DOHH2 (cell line): ENCODE data around the gene SETD9.

Experiments
- H3F3A ChIP-seq: fragments of 200-600 bp; sonication (generic), shearing (Covaris generic); 2 replicates; pipeline ENCODE4 v1.6.0; 2016; ENCODE audit warnings: antibody characterized with exemption, mild to moderate bottlenecking; ENCODE audit not compliant: control insufficient read depth, insufficient read depth
- H3K27ac ChIP-seq: fragments of 200-600 bp; sonication (generic); 2 replicates; pipeline ENCODE4 v1.5.1; 2014; ENCODE audit warnings: low read depth, mild to moderate bottlenecking, low read length, moderate library complexity
- H3K27me3 ChIP-seq: fragments of 200-600 bp; sonication (generic); 2 replicates; pipeline ENCODE4 v1.6.1; 2014; ENCODE audit warnings: mild to moderate bottlenecking, low read length, mixed read lengths; ENCODE audit not compliant: control insufficient read depth
- H3K36me3 ChIP-seq: fragments of 200-600 bp; sonication (generic); 2 replicates; pipeline ENCODE4 v1.6.1; 2014; ENCODE audit warnings: mild to moderate bottlenecking, low read length, moderate library complexity, mixed read lengths; ENCODE audit not compliant: control insufficient read depth
- H3K4me1 ChIP-seq: fragments of 200-600 bp; sonication (generic); 2 replicates; pipeline ENCODE4 v1.6.1; 2014; ENCODE audit warnings: mild to moderate bottlenecking, low read length, mixed read lengths; ENCODE audit not compliant: control insufficient read depth
- H3K4me2 ChIP-seq: fragments of 200-600 bp; sonication (generic); 2 replicates; pipeline ENCODE4 v1.6.0; 2014; ENCODE audit warnings: mild to moderate bottlenecking, low read length, moderate library complexity
- H3K4me3 ChIP-seq: fragments of 200-600 bp; sonication (generic); 2 replicates; pipeline ENCODE4 v1.5.1; 2014; ENCODE audit warnings: mild to moderate bottlenecking, low read length, mixed read lengths
- H3K79me2 ChIP-seq: fragments of 200-600 bp; sonication (generic); 2 replicates; pipeline ENCODE4 v1.6.1; 2014; ENCODE audit warnings: mild to moderate bottlenecking, low read length, mixed read lengths; ENCODE audit not compliant: control insufficient read depth
- H3K9me2 ChIP-seq: fragments of 200-600 bp; sonication (generic); replicated peaks from 2 replicates; pipeline ENCODE4 v1.6.1; 2014; ENCODE audit warnings: mild to moderate bottlenecking, low read length, mixed read lengths; ENCODE audit not compliant: control insufficient read depth
- H3K9me3 ChIP-seq: fragments of 200-600 bp; sonication (generic); 2 replicates; pipeline ENCODE4 v1.6.1; 2014; ENCODE audit warnings: antibody characterized with exemption, low read length, mixed read lengths; ENCODE audit not compliant: control insufficient read depth, insufficient read depth
- H4K20me1 ChIP-seq: fragments of 200-600 bp; sonication (generic); 2 replicates; pipeline ENCODE4 v1.6.0; 2014; ENCODE audit warnings: low read depth, mild to moderate bottlenecking, antibody characterized with exemption, low read length, moderate library complexity; ENCODE audit not compliant: control insufficient read depth, insufficient read depth
- EZH2phosphoT487 ChIP-seq: fragments of 200-600 bp; sonication (generic); IDR thresholded peaks from 2 replicates; pipeline ENCODE4 v1.6.1; 2017; ENCODE audit warnings: borderline replicate concordance, mild to moderate bottlenecking, antibody characterized with exemption, low read length, moderate library complexity, mixed read lengths
- TF ChIP-seq, protein P1 (sequence below): fragments of 200-600 bp; sonication (generic); IDR thresholded peaks from one replicate; pipeline ENCODE4 v1.5.1; 2014; ENCODE audit warnings: antibody characterized with exemption, mild to moderate bottlenecking, low read depth, low read length; ENCODE audit not compliant: poor library complexity, severe bottlenecking

SETD9 gene

GRCh38 chr5:56871777-56872176 is 37.6 kb upstream of the SETD9 start:
- H3K4me1 ChIP-seq = peaks cover 19% of the 10 kb centered on the region
- no peak overlapping the region for H3K4me3 ChIP-seq

GRCh38 chr5:56873056-56873455 is 36.3 kb upstream of the SETD9 start:
- Histone ChIP-seq H3K79me2 (no peaks in the 10 kb centered on the region), H4K20me1 (no peaks in the 10 kb centered on the region), H3K36me3 (peaks cover 79% of the 10 kb centered on the region), H3K27me3 (no peaks in the 10 kb centered on the region), H3F3A (0 out of 2 replicates have a peak, but pooled peaks cover 6% of the 10 kb centered on the region), H3K9me2 (no peaks in the 10 kb centered on the region), H3K27ac (no peak overlapping the region), H3K4me2 (no peak overlapping the region), H3K4me1 (peaks cover 13% of the 10 kb centered on the region), H3K9me3 (no peaks in the 10 kb centered on the region), H3K4me3 (no peak overlapping the region)
- TF ChIP-seq, protein P1, sequence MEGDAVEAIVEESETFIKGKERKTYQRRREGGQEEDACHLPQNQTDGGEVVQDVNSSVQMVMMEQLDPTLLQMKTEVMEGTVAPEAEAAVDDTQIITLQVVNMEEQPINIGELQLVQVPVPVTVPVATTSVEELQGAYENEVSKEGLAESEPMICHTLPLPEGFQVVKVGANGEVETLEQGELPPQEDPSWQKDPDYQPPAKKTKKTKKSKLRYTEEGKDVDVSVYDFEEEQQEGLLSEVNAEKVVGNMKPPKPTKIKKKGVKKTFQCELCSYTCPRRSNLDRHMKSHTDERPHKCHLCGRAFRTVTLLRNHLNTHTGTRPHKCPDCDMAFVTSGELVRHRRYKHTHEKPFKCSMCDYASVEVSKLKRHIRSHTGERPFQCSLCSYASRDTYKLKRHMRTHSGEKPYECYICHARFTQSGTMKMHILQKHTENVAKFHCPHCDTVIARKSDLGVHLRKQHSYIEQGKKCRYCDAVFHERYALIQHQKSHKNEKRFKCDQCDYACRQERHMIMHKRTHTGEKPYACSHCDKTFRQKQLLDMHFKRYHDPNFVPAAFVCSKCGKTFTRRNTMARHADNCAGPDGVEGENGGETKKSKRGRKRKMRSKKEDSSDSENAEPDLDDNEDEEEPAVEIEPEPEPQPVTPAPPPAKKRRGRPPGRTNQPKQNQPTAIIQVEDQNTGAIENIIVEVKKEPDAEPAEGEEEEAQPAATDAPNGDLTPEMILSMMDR = no peak
- TF ChIP-seq EZH2phosphoT487 = no peak

More at GRCh38 chr5:56871777-56872176, 37.6 kb upstream of the SETD9 start:
- Histone ChIP-seq H4K20me1 (no peaks in the 10 kb centered on the region), H3K4me2 (0 out of 2 replicates have a peak overlapping the region, but pooled peaks have one; percentile 15), H3K9me3 (no peaks in the 10 kb centered on the region), H3F3A (0 out of 2 replicates have a peak, but pooled peaks cover 6% of the 10 kb centered on the region), H3K27me3 (no peaks in the 10 kb centered on the region), H3K27ac (peak overlapping the region; percentile 8; the same call in 1 of the 2 replicates), H3K79me2 (no peaks in the 10 kb centered on the region), H3K9me2 (no peaks in the 10 kb centered on the region), H3K36me3 (peaks cover 80% of the 10 kb centered on the region)
- TF ChIP-seq, protein P1 = no peak
- TF ChIP-seq EZH2phosphoT487 = no peak

DNA sequence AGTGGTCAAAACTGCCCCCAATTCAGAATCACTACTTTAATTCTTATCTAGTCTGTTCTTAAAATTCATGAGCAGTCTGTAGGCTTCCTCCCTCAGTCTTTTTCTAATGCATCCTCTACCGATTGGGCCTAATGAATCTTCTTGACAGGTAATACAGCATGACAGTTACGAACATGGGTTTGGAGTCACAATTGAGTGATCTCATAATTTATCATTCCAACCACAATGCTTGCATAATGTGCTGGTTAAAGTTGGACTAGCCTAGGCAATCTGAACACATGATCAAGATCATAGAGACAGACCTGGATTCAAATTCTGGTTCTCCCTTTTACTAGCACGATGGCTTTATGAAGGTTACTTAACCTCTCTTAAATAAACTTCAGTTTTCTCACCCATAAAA is 33.1 kb upstream of the SETD9 start:
- Histone ChIP-seq H3F3A (0 out of 2 replicates have a peak, but pooled peaks cover 5% of the 10 kb centered on the region), H3K4me3 (no peak overlapping the region), H3K9me2 (no peaks in the 10 kb centered on the region), H3K79me2 (no peaks in the 10 kb centered on the region), H4K20me1 (no peaks in the 10 kb centered on the region), H3K9me3 (no peaks in the 10 kb centered on the region), H3K27ac (no peak overlapping the region), H3K4me2 (no peak overlapping the region), H3K36me3 (peaks cover 94% of the 10 kb centered on the region), H3K4me1 (peaks cover 9% of the 10 kb centered on the region), H3K27me3 (no peaks in the 10 kb centered on the region)
- TF ChIP-seq, protein P1 = no peak
- TF ChIP-seq EZH2phosphoT487 = no peak
